HepG2 (cell line): Measurements from ENCODE around the gene SH3GL1. TPM values are rescaled to one million over a fixed set of nuclear protein-coding genes. Genes with fewer than 3 reads are reported as not detected.

Experiments
- AGO2 ChIP-seq: fragments of 200-400 bp; formaldehyde crosslinking; optimal IDR thresholded peaks from 2 replicates; pipeline ENCODE3; 2017; ENCODE audit warnings: mild to moderate bottlenecking, low read depth, low read length, moderate library complexity
- CAMTA2 ChIP-seq: sonication (generic); formaldehyde crosslinking; IDR thresholded peaks from 2 replicates; pipeline ENCODE4 v1.4.0; 2020; ENCODE audit warnings: mild to moderate bottlenecking, missing genetic modification reagents, borderline replicate concordance
- CCAR2 ChIP-seq: fragments of 200-400 bp; formaldehyde crosslinking; optimal IDR thresholded peaks from 2 replicates; pipeline ENCODE3; 2018; ENCODE audit warnings: low read depth, mild to moderate bottlenecking, low read length, moderate library complexity
- GTF2F1 ChIP-seq: fragments of 150-350 bp; IDR thresholded peaks from 2 replicates; pipeline ENCODE4 v1.6.1; 2014; ENCODE audit warnings: low read length
- HMG20B ChIP-seq: conservative IDR thresholded peaks from 2 replicates; pipeline ENCODE4 v1.6.1; 2016; ENCODE audit warnings: missing genetic modification reagents, missing compliant biosample characterization
- HOXA9 ChIP-seq: sonication (generic); formaldehyde crosslinking; IDR thresholded peaks from 2 replicates; pipeline ENCODE4 v1.8.1; 2022; ENCODE audit warnings: missing genetic modification reagents, mild to moderate bottlenecking, moderate library complexity, borderline replicate concordance
- NFIB ChIP-seq: sonication (generic); formaldehyde crosslinking; IDR thresholded peaks from 2 replicates; pipeline ENCODE4 v1.9.0; 2021; ENCODE audit warnings: missing genetic modification reagents, mild to moderate bottlenecking, borderline replicate concordance
- POLR2A ChIP-seq, 2 experiments: IDR thresholded peaks; 2 replicates each; pipeline ENCODE4 v1.6.1; 2011; ENCODE audit warnings: low read depth in 2 of 2, low read length in 2 of 2, mild to moderate bottlenecking in 1 of 2, moderate library complexity in 1 of 2; ENCODE audit not compliant: insufficient read depth in 1 of 2
- RELA ChIP-seq: sonication (generic); formaldehyde crosslinking; IDR thresholded peaks from 2 replicates; pipeline ENCODE4 v1.4.0; 2020; ENCODE audit warnings: missing genetic modification reagents
- REPIN1 ChIP-seq: sonication (generic); formaldehyde crosslinking; IDR thresholded peaks from 2 replicates; pipeline ENCODE4 v1.8.0; 2022; ENCODE audit warnings: missing genetic modification reagents, low read depth, mild to moderate bottlenecking, borderline replicate concordance
- SP1 ChIP-seq, 2 experiments: fragments of 450-650 bp in 1 of 2; sonication (generic) in 1 of 2; formaldehyde crosslinking in 1 of 2; IDR thresholded peaks; 2 replicates each; pipeline versions ENCODE4 v1.4.0 to v1.6.1; 2016 to 2020; ENCODE audit warnings: missing genetic modification reagents in 1 of 2
- THAP11 ChIP-seq: IDR thresholded peaks from 2 replicates; pipeline ENCODE4 v1.6.1; 2016; ENCODE audit warnings: missing biosample characterization, missing genetic modification reagents
- THRA ChIP-seq: sonication (generic); formaldehyde crosslinking; IDR thresholded peaks from 2 replicates; pipeline ENCODE4 v1.4.0; 2020; ENCODE audit warnings: missing genetic modification reagents, borderline replicate concordance
- XRCC5 ChIP-seq: fragments of 200-400 bp; formaldehyde crosslinking; optimal IDR thresholded peaks from 2 replicates; pipeline ENCODE3; 2017; ENCODE audit warnings: mild to moderate bottlenecking, low read length
- ZBTB14 ChIP-seq: sonication (generic); formaldehyde crosslinking; IDR thresholded peaks from 2 replicates; pipeline ENCODE4 v1.4.0; 2020; ENCODE audit warnings: missing genetic modification reagents
- ZBTB33 ChIP-seq: sonication (generic); formaldehyde crosslinking; IDR thresholded peaks from 2 replicates; pipeline ENCODE4 v1.4.0; 2020; ENCODE audit warnings: missing genetic modification reagents
- ZFP1 ChIP-seq: IDR thresholded peaks from 2 replicates; pipeline ENCODE4 v1.6.1; 2016
- ZNF235 ChIP-seq: sonication (generic); formaldehyde crosslinking; IDR thresholded peaks from 2 replicates; pipeline ENCODE4 v1.8.1; 2023; ENCODE audit warnings: mild to moderate bottlenecking, missing genetic modification reagents, borderline replicate concordance
- ZNF253 ChIP-seq: sonication (generic); formaldehyde crosslinking; IDR thresholded peaks from 2 replicates; pipeline ENCODE4 v1.8.0; 2022; ENCODE audit warnings: mild to moderate bottlenecking, missing genetic modification reagents, borderline replicate concordance
- ZNF354B ChIP-seq: sonication (generic); formaldehyde crosslinking; IDR thresholded peaks from 2 replicates; pipeline ENCODE4 v1.8.0; 2022; ENCODE audit warnings: mild to moderate bottlenecking, missing genetic modification reagents
- ZNF543 ChIP-seq: sonication (generic); formaldehyde crosslinking; IDR thresholded peaks from 2 replicates; pipeline ENCODE4 v1.4.0; 2020; ENCODE audit warnings: mild to moderate bottlenecking, missing genetic modification reagents
- ZNF552 ChIP-seq: sonication (generic); formaldehyde crosslinking; IDR thresholded peaks from 2 replicates; pipeline ENCODE4 v1.9.0; 2022; ENCODE audit warnings: missing genetic modification reagents, mild to moderate bottlenecking, borderline replicate concordance
- ZNF562 ChIP-seq: sonication (generic); formaldehyde crosslinking; IDR thresholded peaks from 2 replicates; pipeline ENCODE4 v1.8.0; 2022; ENCODE audit warnings: missing genetic modification reagents, borderline replicate concordance
- ZNF792 ChIP-seq: IDR thresholded peaks from 2 replicates; pipeline ENCODE4 v1.6.1; 2016
- ZSCAN9 ChIP-seq: IDR thresholded peaks from 2 replicates; pipeline ENCODE4 v1.6.1; 2016; ENCODE audit warnings: borderline replicate concordance
- polyA plus RNA-seq, 8 experiments: library from polyadenylated mRNA; depleted of rRNA in 3 of 8; stranded (reverse) in 7 of 8; unstranded in 1 of 8; fragments of >200 nt; fragmentation: Illumina TruSeq in 4 of 8; extraction: Trizol in 4 of 8; gene quantifications; 2 replicates each; pipeline versions ENCODE4 v1.2.1 to v1.2.3, GENCODE V29; 2011 to 2016; ENCODE audit warnings: low read depth in 4 of 8, missing spikeins in 1 of 8, mixed read lengths in 1 of 8; ENCODE audit not compliant: insufficient read depth in 1 of 8
- total RNA-seq, 5 experiments: library from RNA; depleted of rRNA; stranded (reverse); fragments of >200 nt; fragmentation: Illumina TruSeq; extraction: Trizol; gene quantifications; 2 replicates each; pipeline ENCODE4 v1.2.3, GENCODE V29; 2016; ENCODE audit warnings: low read depth in 1 of 5

Gene SH3GL1
- total and polyA plus RNA-seq, 2 of the 13 experiments (the other 11 are each of a cell fraction or from before 2014, with no cell fraction given), result 33.0 to 45.1 TPM

- TF ChIP-seq ZBTB33 (CRISPR knock-in tag) (peak; percentile 94), ZNF562 (no peak), AGO2 (peak; percentile 46), ZFP1 (CRISPR knock-in tag) (peak; percentile 59; the same call in 1 of the 2 replicates), THAP11 (peak; percentile 91), HOXA9 (CRISPR knock-in tag) (no peak), ZNF543 (CRISPR knock-in tag) (0 out of 2 replicates have a peak, but pooled peaks have one; percentile 45), RELA (CRISPR knock-in tag) (peak; percentile 81; the same call in 1 of the 2 replicates), XRCC5 (peak; percentile 90), ZSCAN9 (0 out of 2 replicates have a peak, but pooled peaks have one; percentile 63), ZNF552 (no peak), HMG20B (no peak), GTF2F1 (no peak), ZNF235 (no peak), REPIN1 (CRISPR knock-in tag) (peak; percentile 83; the same call in 1 of the 2 replicates), NFIB (CRISPR knock-in tag) (no peak), CCAR2 (peak; percentile 68), ZNF253 (no peak), CAMTA2 (CRISPR knock-in tag) (no peak), ZNF354B (no peak), POLR2A (IDR thresholded peaks at IDR 0.05; ENCODE audit: insufficient read depth in 1 of 2, low read depth in 2 of 2, low read length in 2 of 2) (peak in 1 of 2 experiments; percentile 51; a peak in 1 of 4 replicates), THRA (peak; percentile 71; the same call in 1 of the 2 replicates), SP1 (IDR thresholded peaks at IDR 0.05) (no peak), SP1 (CRISPR knock-in tag; IDR thresholded peaks at IDR 0.05) (peak; percentile 75), ZBTB14 (CRISPR knock-in tag) (peak; percentile 97), ZNF792 (CRISPR knock-in tag) (peak; percentile 56; the same call in 1 of the 2 replicates)
Measured at GRCh38 chr19:4400135-4400936, at the start of gene SH3GL1 (continued).
